A673 (cell line): Measurements from ENCODE around the gene NAA10. TPM values are rescaled to one million over a fixed set of nuclear protein-coding genes. Genes with fewer than 3 reads are reported as not detected.

Experiments
- BruUV-seq: library from RNA; stranded (reverse); fragments of 400-500 nt; replicated peaks from 2 replicates; lab custom pipeline; 2021; lab: Mats Ljungman, UMichigan
- CTCF ChIA-PET: fragments of 300-600 bp; sonication (Branson Sonifier 250); formaldehyde crosslinking; loops from one replicate; lab custom pipeline; 2022; ENCODE audit warnings: antibody characterized with exemption; lab: Charles Lee
- POLR2A ChIA-PET: fragments of 300-600 bp; sonication (Branson Sonifier 250); formaldehyde crosslinking; loops from one replicate; lab custom pipeline; 2022; ENCODE audit warnings: antibody characterized with exemption; ENCODE audit not compliant: low non-redundant PET; lab: Charles Lee
- DNase-seq: peaks from one replicate; pipeline ENCODE4 v3.0.0-alpha.2; 2015; ENCODE audit warnings: low spot score
- H3K27ac ChIP-seq: fragments of 200-600 bp; sonication (generic); 2 replicates; pipeline ENCODE4 v1.5.1; 2016; ENCODE audit warnings: mixed run types, low read depth, mild to moderate bottlenecking, mixed read lengths, antibody characterized with exemption, low read length; ENCODE audit not compliant: poor library complexity, severe bottlenecking
- H3K27me3 ChIP-seq: fragments of 200-600 bp; sonication (generic); replicated peaks from 2 replicates; pipeline ENCODE4 v1.6.1; 2017; ENCODE audit warnings: mixed run types, low read depth, mild to moderate bottlenecking, mixed read lengths, antibody characterized with exemption, low read length; ENCODE audit not compliant: insufficient read depth, poor library complexity
- H3K36me3 ChIP-seq: fragments of 200-600 bp; sonication (generic); 2 replicates; pipeline ENCODE4 v1.6.1; 2016; ENCODE audit warnings: mixed run types, mild to moderate bottlenecking, mixed read lengths, antibody characterized with exemption, low read length; ENCODE audit not compliant: insufficient read depth, poor library complexity, severe bottlenecking
- H3K4me1 ChIP-seq: fragments of 200-600 bp; sonication (generic); 2 replicates; pipeline ENCODE4 v1.6.1; 2017; ENCODE audit warnings: mixed run types, mild to moderate bottlenecking, mixed read lengths, antibody characterized with exemption, low read length; ENCODE audit not compliant: insufficient read depth, poor library complexity, severe bottlenecking
- H3K4me3 ChIP-seq: fragments of 200-600 bp; sonication (generic); 2 replicates; pipeline ENCODE4 v1.5.1; 2016; ENCODE audit warnings: low read depth, mixed run types, mild to moderate bottlenecking, mixed read lengths, low read length; ENCODE audit not compliant: poor library complexity, severe bottlenecking
- H3K9me3 ChIP-seq: fragments of 200-600 bp; sonication (generic); 2 replicates; pipeline ENCODE4 v1.6.1; 2016; ENCODE audit warnings: mixed run types, low read depth, mild to moderate bottlenecking, mixed read lengths, antibody characterized with exemption, low read length; ENCODE audit not compliant: poor library complexity, severe bottlenecking
- CTCF ChIP-seq: fragments of 300-800, 200-600 bp; sonication (generic); conservative IDR thresholded peaks from 2 replicates; pipeline ENCODE4 v1.5.1; 2017; ENCODE audit warnings: low read depth, mild to moderate bottlenecking, antibody characterized with exemption, low read length, moderate library complexity, mixed read lengths
- EZH2 ChIP-seq: fragments of 200-600 bp; sonication (generic); IDR thresholded peaks from 2 replicates; pipeline ENCODE4 v1.6.1; 2017; ENCODE audit warnings: borderline replicate concordance, low read depth, mild to moderate bottlenecking, mixed read lengths, antibody characterized with exemption, low read length; ENCODE audit not compliant: poor library complexity, severe bottlenecking
- intact Hi-C: fragments of 100-400 bp; cut with micrococcal nuclease; formaldehyde crosslinking; loops from one replicate; pipeline ENCODE4 v1.10.0; 2022; ENCODE audit not compliant: unreplicated experiment
- total RNA-seq: library from RNA; stranded (reverse); gene quantifications from 2 replicates; pipeline ENCODE4 v1.2.3, GENCODE V29; 2021

The NAA10 gene
- total RNA-seq, 1 experiment from 2014 or later: 140 TPM

GRCh38 chrX:153913211-153913610 lies 21.6 kb downstream of the NAA10 start:
- BruUV-seq: no TSS peak
- H3K36me3 ChIP-seq: no peaks in the 10 kb centered on the region
- no peak overlapping the region for H3K27ac ChIP-seq
- no peak overlapping the region for H3K4me3 ChIP-seq
- H3K4me1 ChIP-seq: no peaks in the 10 kb centered on the region
- no peak for DNase-seq
- no peaks in the 10 kb centered on the region for H3K27me3 ChIP-seq
- H3K9me3 ChIP-seq: no peaks in the 10 kb centered on the region
- CTCF ChIA-PET: no interaction called here
- intact Hi-C loops: no loop called here
- POLR2A ChIA-PET: no interaction called here
- TF ChIP-seq EZH2 (no peak), CTCF (no peak)

- intact Hi-C loops: no loop called here
- H3K4me3 ChIP-seq: no peak overlapping the region
- no peak overlapping the region for H3K27ac ChIP-seq
- ChIA-PET POLR2A (no interaction called here), CTCF (no interaction called here)
- TF ChIP-seq EZH2: no peak
- H3K9me3 ChIP-seq: no peaks in the 10 kb centered on the region
- no peaks in the 10 kb centered on the region for H3K27me3 ChIP-seq
- H3K4me1 ChIP-seq: no peaks in the 10 kb centered on the region
- no TSS peak for BruUV-seq
- H3K36me3 ChIP-seq: no peaks in the 10 kb centered on the region
- no peak for DNase-seq
Observed at GRCh38 chrX:153911798-153912197, 23.0 kb downstream of the NAA10 start.

GRCh38 chrX:153910446-153910845 lies 24.4 kb downstream of the NAA10 start:
- ChIA-PET CTCF (no interaction called here), POLR2A (no interaction called here)
- no peak for TF ChIP-seq CTCF
- no peak for TF ChIP-seq EZH2
- Histone ChIP-seq H3K4me3 (no peak overlapping the region), H3K36me3 (no peaks in the 10 kb centered on the region), H3K9me3 (no peaks in the 10 kb centered on the region), H3K27me3 (no peaks in the 10 kb centered on the region), H3K27ac (no peak overlapping the region), H3K4me1 (no peaks in the 10 kb centered on the region)
- no TSS peak for BruUV-seq
- no peak for DNase-seq
- intact Hi-C loops: no loop called here

GRCh38 chrX:153909980-153910360 lies 24.9 kb downstream of the NAA10 start:
- no peaks in the 10 kb centered on the region for H3K36me3 ChIP-seq
- H3K27ac ChIP-seq: no peak overlapping the region
- H3K27me3 ChIP-seq: no peaks in the 10 kb centered on the region
- BruUV-seq: no TSS peak
- ChIA-PET POLR2A (no interaction called here), CTCF (no interaction called here)
- TF ChIP-seq CTCF: no peak
- TF ChIP-seq EZH2: no peak
- H3K4me3 ChIP-seq: no peak overlapping the region
- DNase-seq: no peak
- H3K4me1 ChIP-seq: no peaks in the 10 kb centered on the region
- no peaks in the 10 kb centered on the region for H3K9me3 ChIP-seq
- intact Hi-C loops: no loop called here
